Activated CD4-positive, alpha-beta T cell treated with anti-CD3 and anti-CD28 coated beads for 48 hours (primary cell): ENCODE measurements around the gene ATP8B4.

ENCODE experiments used
- DNase-seq: peaks from one replicate; pipeline ENCODE4 v3.0.0-alpha.2; 2020

ATP8B4 gene

DNA sequence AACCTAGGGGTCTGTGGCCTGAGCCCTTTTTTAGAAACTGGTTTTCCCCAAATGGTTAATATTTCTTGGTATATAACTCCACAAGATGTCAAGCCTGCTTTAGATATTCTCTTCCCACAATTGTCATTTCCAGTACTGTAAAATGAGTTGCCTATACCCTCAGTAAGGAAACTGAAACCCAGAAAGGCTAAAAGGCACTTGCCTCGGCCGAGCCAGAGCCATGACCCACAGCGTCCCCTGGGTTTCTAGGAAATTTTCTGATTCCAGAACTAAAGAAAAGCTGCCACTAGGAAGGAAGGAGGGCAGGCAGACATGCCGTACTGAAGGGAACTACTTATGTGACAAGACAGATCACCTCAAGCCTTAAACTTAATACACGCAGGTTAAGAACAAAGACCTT, 59.1 kb downstream of the ATP8B4 start:
- no peak for DNase-seq

GRCh38 chr15:50059203-50059772, 59.7 kb downstream of the ATP8B4 start:
- DNase-seq: no peak

- no peak for DNase-seq
Measured at GRCh38 chr15:50057905-50058639, 61.0 kb downstream of the ATP8B4 start.

DNA sequence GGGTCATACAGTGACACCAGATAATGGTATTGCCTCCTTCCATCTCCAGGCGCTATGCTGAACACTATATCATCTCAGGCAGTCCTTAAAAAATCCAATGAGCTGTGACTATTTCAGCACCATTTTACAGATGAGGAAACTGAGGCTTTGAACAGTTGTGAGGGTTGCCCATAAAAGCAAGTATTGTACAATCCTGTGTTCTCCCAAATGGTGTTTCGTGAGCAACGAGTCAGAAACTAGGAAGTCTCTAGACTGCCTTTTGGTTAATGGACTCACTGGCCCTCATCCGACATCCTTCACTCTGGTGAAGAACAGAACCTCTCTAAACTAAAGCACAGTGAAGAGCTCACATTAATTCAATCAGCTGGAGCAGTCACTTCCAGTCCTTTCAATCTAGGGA, 61.8 kb downstream of the ATP8B4 start:
- no peak for DNase-seq

GRCh38 chr15:50055750-50056157, 63.3 kb downstream of the ATP8B4 start:
- DNase-seq: no peak

DNA sequence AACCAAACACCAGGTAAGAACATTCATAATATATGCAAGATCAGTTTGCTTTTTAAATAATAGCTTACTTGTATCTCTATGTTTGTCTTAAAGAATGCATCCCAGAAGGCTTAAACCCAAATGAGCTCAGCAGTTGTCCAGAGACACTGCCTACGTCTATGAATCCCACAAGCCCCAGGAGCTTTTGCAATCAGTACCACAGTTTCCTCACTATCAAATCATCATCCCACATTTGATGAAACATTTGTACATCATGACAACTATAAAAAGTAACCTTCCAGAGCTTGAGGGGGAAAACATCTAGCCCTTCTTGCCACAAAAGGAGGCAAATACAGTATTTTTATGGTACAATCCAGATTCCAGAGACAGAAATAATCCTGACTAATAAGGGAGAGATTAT, 63.7 kb downstream of the ATP8B4 start:
- no peak for DNase-seq

- DNase-seq: no peak
Measured at GRCh38 chr15:50053055-50053856, 65.8 kb downstream of the ATP8B4 start.

DNA sequence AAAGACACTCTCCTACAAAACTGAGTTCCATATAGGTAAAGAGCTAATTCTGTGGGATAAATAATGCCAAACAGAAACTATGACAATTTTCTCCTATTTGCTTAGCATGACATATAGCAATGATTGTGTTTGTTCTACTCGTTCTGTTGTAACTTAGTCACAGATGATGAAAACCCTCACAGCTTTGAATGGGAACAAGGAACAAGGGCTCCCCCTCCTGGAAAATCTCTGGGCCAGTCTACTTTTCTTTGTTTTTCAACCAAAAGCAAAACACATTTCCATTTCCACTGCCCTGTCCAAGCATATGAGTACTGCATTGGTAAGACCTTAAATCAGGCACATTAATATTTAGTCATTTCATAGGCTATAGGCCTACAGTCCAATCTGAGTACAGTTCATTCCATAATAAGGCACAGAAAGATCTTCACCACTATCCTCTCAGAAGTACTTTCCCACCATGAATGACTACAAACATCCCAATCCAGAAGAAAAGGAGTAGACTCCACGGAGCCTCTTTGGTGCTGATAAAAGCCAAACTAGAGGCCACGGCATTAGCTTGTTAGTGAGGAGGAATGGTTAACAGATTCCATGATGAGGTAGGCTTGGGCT, 67.1 kb downstream of the ATP8B4 start:
- DNase-seq: peak; percentile 39

DNA sequence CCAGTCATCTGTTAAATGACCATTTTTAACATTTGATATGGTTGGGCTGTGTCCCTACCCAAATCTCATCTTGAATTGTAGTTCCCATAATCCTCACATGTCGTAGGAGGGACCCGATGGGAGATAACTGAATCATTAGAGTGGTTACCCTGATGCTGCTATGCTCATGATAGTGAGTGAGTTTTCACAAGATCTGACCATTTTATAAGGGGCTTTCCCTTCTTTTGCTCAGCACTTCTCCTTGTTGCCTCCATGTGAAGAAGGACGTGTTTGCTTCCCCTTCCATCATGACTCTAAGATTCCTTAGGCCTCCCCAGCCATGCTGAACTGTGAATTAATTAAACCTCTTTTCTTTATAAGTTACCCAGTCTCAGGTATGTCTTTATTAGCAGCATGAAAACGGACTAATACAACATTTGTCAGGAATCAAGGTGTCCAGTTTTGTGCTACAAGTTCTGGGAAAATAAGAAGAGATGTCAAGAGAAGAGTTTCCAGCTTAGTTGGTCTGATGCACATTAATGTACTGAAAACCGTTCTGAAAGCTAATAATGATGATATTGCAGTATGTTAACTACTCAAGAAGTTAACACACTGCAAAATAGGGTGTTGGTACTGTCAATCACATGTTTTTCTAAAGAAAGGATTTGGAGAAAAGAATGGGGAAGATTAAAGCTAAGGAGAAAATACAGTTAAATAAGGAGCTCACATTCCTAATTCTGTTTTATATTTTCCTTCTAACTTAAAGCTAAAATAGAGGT, 67.9 kb downstream of the ATP8B4 start:
- no peak for DNase-seq

DNA sequence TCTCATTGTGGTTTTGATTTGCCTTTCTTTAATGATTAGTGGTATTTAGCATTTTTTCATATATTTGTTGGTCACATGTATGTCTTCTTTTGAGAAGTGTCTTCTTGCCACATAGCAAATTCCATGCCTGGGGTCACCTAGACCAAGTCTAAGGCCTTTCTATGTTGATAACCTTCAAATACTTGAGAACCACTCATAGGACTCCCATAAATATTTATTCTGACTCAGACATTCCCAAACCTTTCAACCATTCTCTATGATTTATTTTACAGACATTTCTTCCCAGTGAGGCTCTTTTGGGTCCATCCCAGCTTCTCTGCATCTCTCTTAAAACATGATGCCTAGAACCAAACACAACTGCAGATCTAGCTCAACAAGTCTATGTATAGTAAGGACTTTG, 69.2 kb downstream of the ATP8B4 start:
- no peak for DNase-seq

GRCh38 chr15:50046867-50047266, 72.2 kb downstream of the ATP8B4 start:
- DNase-seq: no peak

GRCh38 chr15:50046159-50046558, 72.9 kb downstream of the ATP8B4 start:
- DNase-seq: no peak

- no peak for DNase-seq
Measured at GRCh38 chr15:50044904-50045303, 74.1 kb downstream of the ATP8B4 start.

- no peak for DNase-seq
Measured at GRCh38 chr15:50044406-50044805, 74.6 kb downstream of the ATP8B4 start.

DNA sequence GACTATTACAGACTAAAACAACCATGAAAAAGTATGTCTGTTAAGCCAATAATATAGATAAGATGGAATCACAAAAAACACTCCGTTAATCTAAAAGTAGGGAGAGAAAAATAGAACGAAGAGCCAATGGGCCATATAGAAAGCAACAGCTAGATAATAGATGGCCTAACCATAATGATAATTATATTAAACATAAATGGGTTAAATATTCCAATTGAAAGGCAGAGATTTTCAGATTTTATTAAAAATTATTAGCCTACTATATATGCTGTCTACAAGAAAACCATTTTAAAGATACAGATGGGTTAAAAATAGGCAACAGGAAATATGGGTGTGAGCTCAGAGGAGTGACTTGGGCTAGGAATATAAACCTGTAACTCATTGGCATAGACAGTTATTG, 76.3 kb downstream of the ATP8B4 start:
- no peak for DNase-seq

- DNase-seq: no peak
Measured at GRCh38 chr15:50030456-50030855, 88.6 kb downstream of the ATP8B4 start.

DNA sequence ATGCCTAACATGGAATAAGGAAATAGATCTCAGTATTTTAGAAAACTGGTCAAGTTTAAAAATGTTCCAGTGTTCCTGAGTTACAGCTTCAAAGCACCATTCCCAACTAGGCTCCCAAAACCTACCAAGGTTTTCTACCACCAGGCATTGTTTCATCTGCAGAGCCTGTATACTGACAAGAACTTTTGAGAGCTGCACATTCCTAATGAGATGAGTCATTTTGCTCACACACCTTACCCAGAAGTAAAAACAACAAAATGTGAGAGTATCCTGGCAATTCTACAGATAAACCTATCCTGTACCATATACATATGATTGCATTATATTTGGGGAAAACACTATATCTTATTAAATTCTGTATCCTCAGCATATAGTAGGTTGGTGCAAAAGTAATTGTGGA, 90.7 kb downstream of the ATP8B4 start:
- no peak for DNase-seq

DNA sequence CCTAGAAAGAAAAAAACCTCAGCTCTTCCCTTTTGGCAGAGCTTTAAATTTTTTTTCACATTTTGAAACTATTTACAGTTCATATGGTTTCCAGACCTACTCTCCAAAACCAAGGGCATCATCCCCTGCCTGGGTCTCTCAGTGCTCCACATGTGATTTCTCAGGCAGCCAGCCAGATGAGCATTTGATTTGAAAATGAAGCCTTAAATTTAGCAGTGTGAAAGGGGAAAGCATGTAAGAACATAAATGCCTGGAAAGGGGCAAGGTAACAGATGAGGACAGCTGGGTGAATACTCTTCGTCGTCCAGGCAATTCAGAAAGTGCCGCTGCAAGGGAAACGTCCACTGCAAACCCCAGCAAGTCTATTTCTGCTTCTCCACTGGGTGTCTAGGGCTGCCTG, 94.8 kb downstream of the ATP8B4 start:
- no peak for DNase-seq

- no peak for DNase-seq
Measured at GRCh38 chr15:50018491-50018890, 100.5 kb downstream of the ATP8B4 start.

DNA sequence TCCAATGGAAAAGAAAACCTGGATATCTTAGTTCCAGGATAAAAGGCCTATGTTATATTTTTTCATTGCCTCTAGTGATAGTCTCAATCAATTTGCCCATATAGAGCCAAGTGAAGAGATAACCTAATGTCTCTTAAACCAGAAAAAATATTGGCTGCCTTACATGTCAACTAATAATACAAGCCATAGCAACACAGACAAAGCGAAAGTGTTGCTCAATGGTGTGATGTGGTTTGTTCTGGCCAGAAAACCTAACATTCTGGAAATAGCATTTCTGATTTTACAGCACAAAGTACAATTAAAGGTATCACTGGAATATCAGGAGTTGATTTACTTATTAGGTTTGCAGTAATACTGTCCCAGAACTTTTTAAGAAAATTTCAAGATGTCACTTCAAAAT, 101.5 kb downstream of the ATP8B4 start:
- DNase-seq: no peak

DNA sequence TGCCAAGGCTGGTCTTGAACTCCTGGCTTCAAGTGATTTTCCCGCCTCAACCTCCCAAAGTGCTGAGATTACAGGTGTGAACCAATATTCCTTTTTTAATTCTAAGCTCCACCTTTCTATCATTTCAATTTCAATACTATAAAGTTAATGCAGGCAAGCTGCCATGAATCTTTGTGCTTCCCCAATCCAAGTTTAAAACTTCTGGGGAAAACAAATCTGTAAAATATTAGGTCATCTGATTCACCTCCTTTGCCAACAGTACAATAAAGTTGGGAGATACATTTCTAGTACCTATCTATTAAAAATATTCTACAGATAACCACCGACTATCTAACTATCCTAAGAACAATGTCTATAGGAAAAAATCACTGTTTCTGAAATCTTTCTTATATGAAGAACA, 102.1 kb downstream of the ATP8B4 start:
- DNase-seq: no peak

GRCh38 chr15:50012790-50013189, 106.2 kb downstream of the ATP8B4 start:
- no peak for DNase-seq

- no peak for DNase-seq
Measured at GRCh38 chr15:50009634-50010033, 109.4 kb downstream of the ATP8B4 start.
